NCI-H446 (cell line): Measurements from ENCODE around the gene SPIRE2.

Source experiments
- DNase-seq, 2 experiments: peaks; one replicate each; lab custom pipeline; 2025; lab: John Stamatoyannopoulos, UW

The SPIRE2 gene

DNA sequence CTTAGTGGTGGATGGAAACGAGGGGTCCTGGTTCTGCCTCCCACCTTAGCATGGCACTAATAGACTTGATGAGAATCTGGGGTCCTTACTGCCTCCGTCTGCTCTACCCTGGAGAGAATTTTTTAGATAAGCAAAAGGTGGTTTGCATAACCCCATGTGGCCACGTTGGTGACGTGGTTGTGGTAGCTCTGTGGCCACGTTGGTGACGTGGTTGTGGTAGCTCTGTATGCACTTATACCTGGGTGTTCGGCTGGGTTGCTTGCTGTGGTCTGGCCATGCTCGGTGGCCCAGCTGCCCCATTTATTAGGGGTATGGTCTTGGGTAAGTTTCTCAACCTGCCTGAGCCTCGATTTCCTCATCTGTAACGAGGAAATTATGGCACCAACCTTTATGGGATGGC lies 13.0 kb downstream of the SPIRE2 start:
- DNase-seq: no peak

GRCh38 chr16:89842471-89843408 lies 14.5 kb downstream of the SPIRE2 start:
- DNase-seq: no peak

GRCh38 chr16:89843409-89844350 lies 15.4 kb downstream of the SPIRE2 start:
- DNase-seq: no peak

- no peak for DNase-seq
These were observed 16.6 kb downstream of the SPIRE2 start for GRCh38 chr16:89844739-89845339.

DNA sequence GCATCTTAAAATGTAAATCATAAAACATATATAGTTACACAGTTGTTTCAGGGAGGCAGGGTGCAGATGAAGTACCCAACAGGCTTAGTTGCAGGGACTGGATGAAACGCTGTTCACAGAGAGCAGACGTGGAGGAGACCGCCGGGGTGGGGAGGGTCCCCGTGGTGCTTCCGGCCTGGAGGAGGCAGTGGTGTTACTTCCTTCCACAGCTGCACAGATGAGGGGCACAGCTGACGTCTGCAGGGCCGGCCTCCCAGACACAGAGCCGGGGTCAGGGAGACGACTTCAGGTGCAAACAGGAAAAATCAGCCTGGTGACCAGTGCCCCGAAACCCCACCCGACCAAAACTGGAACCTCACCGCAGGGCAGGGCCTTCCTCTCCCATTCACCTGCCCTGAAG lies 17.1 kb downstream of the SPIRE2 start:
- DNase-seq: no peak

DNA sequence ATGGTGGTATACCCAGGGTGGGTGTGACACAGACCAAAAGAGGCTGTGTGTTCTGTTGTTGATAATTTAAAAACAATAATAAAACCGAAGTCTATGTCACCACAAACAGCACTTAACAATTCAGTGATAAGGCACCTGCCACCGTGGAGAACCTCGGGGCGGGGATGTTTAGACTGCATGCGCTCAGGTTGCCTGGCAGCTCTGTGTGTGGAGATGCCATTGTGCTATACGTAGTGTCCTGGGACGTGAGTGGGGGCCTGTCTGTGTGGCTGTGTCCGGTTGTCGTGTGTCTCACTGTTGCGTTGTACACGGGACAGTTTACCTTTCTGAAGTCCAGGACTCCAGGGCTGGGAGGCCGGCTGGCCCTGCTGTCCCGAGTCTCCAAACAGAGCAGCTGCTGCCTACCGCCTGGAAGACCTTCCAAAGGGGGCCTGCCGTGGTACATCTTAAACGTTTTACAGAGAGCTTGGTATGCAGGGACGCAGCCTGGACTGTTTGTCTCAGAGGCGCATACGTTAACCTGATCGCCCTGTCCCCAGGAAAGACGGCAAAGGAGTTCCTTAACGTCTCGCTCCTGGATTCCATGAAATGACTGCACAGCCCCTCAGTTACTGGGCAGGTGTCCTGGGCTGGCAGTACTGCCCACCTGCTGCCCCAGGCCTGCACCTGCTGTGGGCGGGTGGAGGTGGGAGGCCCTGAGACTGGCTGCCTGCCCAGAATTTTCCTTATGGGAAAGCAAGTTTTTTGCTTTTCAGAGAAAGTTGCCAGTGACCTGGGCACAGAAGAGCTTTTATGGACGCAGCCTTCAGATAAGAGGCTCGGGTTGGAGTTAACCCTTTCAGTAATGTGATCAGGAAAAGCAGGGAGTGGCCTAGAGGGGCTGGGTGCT lies 19.0 kb downstream of the SPIRE2 start:
- DNase-seq: no peak

GRCh38 chr16:89847940-89848297 lies 19.6 kb downstream of the SPIRE2 start:
- DNase-seq: no peak

DNA sequence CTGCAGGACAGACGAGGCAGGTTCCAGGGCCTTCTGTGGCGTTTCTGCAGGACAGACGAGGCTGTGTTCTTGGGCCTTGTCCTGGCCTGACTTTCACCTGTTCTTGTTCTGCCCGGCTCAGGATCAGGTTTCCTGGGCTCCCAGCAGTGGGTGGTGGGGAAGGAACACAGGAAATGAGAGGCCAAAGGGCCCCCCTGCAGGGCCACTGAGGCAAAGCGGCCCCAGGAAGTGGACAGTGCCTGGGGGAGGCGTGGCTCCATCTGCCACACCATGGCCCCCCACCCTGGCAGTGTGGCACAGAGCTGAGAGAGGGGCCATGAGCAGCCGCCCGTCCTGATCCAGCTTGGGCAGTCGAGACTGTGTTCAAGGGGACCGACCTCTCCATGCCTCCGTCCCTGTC lies 20.7 kb downstream of the SPIRE2 start:
- DNase-seq: no peak

GRCh38 chr16:89853306-89853993 lies 25.2 kb downstream of the SPIRE2 start:
- no peak for DNase-seq

GRCh38 chr16:89855301-89855945 lies 27.1 kb downstream of the SPIRE2 start:
- DNase-seq: no peak

DNA sequence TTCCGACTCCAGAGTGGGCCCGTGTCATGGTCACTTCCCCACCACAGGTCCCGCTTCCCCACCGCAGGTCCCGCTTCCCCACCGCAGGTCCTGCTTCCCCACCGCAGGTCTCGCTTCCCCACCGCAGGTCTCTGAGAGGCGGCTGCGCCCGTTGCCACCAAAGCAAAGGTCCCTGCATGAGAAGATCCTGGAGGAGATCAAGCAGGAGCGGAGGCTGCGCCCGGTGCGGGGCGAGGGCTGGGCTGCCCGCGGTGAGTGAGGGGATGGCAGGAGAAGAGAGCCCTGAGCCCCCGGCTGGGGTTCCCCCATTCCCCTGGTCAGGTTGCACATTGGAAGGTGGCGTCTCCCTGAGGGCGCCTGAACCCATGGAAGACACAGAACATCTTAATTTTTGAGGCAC lies 27.7 kb downstream of the SPIRE2 start:
- no peak for DNase-seq

GRCh38 chr16:89858973-89859614 lies 30.8 kb downstream of the SPIRE2 start:
- DNase-seq: no peak

DNA sequence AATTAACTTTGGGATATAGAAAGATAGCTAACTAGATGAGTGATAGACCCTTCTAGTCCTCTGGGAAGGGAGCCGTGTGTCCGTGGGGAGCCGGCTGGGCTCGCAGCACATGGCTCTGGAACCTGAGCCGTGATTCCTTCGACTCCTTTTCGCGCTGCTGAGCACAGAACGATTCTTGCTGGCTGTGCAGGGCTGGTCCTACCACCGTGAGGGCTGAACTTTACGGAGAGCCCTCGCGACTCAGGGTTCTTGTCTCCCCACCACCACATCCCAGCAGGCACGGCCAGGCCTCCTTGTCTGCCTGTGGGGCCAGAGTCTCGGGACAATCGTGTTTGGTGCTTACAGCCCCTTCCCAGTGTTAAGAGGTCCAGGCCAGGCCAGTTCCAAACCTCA lies 31.3 kb downstream of the SPIRE2 start:
- DNase-seq: no peak

DNA sequence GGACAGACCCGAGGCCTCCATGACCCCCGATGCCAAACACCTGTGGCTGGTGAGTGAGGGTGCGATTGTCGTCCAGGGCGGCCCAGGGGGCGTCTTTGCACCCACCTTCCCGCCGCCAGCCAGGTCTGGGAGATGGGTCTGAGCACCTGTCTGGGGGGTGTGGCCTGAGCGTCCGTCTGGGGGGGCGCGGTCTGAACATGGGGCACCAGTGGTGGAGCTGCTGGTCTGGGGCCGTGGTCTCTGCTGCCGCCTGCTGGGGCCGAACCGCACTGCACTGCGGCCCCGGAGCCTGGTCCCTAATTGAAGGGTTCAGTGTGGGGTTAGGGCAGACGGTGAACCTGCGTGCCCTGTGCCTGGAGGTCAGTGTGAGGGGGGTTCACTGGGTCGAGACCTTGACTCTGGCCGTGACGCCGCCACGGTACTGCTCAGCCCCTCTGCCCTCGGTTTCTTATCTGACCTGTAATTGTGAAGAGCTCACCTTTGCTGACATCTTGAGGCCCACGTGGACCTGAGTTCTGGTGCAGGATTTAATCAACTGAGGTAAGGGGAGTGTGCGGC lies 32.6 kb downstream of the SPIRE2 start:
- peak in 1 of 2 experiments; percentile 21 for DNase-seq

GRCh38 chr16:89861648-89862047 lies 33.4 kb downstream of the SPIRE2 start:
- no peak for DNase-seq

GRCh38 chr16:89862732-89863131 lies 34.5 kb downstream of the SPIRE2 start:
- no peak for DNase-seq

GRCh38 chr16:89863741-89864526 lies 35.7 kb downstream of the SPIRE2 start:
- DNase-seq: no peak

- no peak for DNase-seq
These were observed 36.2 kb downstream of the SPIRE2 start for GRCh38 chr16:89864527-89864820.

GRCh38 chr16:89867918-89868317 lies 39.6 kb downstream of the SPIRE2 start:
- no peak for DNase-seq
